Measurements from ENCODE around the gene TCHHL1.
A peak's percentile ranks its signal among the peaks of the same experiment; 100 is the strongest.

The TCHHL1 gene

GRCh38 chr1:152038871-152039270 lies 50.0 kb downstream of the TCHHL1 start:
- no peak for DNase-seq (ENCODE audit: low spot score)

- DNase-seq (ENCODE audit: low spot score) = peak; percentile 76
These were observed 52.3 kb downstream of the TCHHL1 start, which contains the start of gene S100A11 for GRCh38 chr1:152036267-152037216. Gene S100A11, minus strand, starts transcription at chr1:152037004. Its CDS starts 89 bp downstream, at chr1:152036915.

- no peak for DNase-seq (ENCODE audit: low spot score)
These were observed 53.2 kb downstream of the TCHHL1 start for GRCh38 chr1:152035539-152036266.

GRCh38 chr1:152034654-152035538 lies 54.0 kb downstream of the TCHHL1 start:
- peak; percentile 69 for DNase-seq (ENCODE audit: low spot score)

- no peak for DNase-seq (ENCODE audit: low spot score)
These were observed 54.6 kb downstream of the TCHHL1 start for GRCh38 chr1:152034324-152034653.

Data from ecto neural progenitor cell (in vitro differentiated cells).